GM12872 (cell line): ENCODE measurements around the gene ABCA4.

Source experiments
- TF ChIP-seq, protein P1 (sequence below): IDR thresholded peaks from 3 replicates; pipeline ENCODE4 v1.5.1; 2011; ENCODE audit warnings: low read depth, mild to moderate bottlenecking, low read length, moderate library complexity; ENCODE audit not compliant: insufficient read depth

ABCA4 gene

DNA sequence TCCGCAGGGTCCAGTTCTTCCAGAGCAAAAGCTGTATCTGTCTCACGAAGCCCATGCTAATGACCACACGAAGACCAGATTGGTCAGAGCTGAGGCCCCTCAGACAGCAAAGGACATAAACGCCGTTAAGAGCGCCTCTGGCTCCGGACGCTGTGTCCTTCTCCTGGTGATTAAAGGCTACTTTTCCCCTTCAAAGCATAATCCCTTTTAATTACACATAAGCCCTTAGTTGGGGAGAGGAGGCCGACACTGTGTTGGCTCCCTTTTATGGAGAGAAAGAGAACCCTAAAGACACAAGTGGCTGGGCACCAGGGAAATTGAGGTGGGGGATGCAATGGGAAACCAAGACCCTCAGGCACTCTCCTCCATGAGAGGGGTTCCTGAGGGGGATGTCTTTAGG lies at the start of gene ABCA4:
ABCA4 (minus strand) TSS at position 158 of the 400 bp plus-strand sequence; CDS start at position 55, 103 bp downstream.
- TF ChIP-seq, protein P1, sequence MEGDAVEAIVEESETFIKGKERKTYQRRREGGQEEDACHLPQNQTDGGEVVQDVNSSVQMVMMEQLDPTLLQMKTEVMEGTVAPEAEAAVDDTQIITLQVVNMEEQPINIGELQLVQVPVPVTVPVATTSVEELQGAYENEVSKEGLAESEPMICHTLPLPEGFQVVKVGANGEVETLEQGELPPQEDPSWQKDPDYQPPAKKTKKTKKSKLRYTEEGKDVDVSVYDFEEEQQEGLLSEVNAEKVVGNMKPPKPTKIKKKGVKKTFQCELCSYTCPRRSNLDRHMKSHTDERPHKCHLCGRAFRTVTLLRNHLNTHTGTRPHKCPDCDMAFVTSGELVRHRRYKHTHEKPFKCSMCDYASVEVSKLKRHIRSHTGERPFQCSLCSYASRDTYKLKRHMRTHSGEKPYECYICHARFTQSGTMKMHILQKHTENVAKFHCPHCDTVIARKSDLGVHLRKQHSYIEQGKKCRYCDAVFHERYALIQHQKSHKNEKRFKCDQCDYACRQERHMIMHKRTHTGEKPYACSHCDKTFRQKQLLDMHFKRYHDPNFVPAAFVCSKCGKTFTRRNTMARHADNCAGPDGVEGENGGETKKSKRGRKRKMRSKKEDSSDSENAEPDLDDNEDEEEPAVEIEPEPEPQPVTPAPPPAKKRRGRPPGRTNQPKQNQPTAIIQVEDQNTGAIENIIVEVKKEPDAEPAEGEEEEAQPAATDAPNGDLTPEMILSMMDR: no peak

DNA sequence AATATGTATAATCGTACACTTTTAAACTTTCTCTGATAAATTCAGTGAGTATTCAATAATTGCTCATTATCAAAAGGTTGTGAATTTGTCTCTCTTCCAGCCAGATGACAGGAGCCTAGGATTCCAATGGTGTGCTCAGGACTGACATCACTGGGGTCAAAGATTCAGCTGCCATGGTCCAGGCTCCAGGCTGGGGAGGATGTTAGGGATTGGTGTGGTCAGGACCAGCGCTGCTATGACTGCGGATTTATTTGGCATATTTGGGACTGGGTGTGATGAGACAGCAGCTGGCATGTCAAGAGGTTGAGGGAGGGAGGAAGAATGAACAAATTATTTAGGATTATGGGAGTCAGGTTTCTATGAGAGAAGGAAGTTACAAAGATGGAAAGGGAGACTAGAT lies 48.2 kb upstream of the ABCA4 start:
- TF ChIP-seq, protein P1: no peak

DNA sequence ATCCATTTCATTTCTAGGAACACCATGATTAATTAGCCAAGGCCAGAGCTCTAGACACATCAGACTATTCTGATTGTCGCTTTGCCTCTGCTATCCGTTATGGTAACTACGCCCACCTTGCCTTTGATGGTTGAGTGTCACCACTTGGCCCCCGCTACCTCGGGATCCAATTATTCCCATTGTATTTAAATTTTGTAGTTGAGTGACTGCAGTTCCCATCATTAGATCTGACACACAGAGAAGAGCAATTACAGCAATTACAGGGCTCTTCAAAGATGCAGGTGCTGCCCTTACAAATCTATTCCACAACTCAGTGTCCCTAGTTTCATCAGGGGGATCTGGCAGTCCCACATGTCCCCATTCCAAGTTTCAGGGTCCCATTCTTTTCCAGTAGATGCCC lies 44.9 kb upstream of the ABCA4 start:
- TF ChIP-seq, protein P1: no peak

DNA sequence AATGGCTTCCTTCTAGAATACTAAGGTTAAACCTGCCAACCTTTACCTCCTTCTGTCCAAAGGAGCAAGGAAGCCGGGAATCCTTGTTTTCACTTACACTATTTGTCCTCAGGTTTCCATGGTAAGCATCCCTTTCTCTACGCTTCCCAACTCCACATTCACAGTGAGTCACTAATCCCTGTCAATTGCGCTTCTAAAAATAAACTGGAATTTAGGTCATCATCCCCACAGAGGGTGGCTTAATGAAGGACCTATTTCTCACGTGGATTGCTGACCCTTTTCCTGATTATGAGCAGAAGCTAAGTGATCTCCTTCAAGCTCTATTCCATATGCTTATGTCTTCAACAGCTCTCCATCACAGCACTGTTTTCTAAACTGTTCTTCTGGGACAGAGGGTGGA lies 39.9 kb upstream of the ABCA4 start:
- TF ChIP-seq, protein P1: no peak

DNA sequence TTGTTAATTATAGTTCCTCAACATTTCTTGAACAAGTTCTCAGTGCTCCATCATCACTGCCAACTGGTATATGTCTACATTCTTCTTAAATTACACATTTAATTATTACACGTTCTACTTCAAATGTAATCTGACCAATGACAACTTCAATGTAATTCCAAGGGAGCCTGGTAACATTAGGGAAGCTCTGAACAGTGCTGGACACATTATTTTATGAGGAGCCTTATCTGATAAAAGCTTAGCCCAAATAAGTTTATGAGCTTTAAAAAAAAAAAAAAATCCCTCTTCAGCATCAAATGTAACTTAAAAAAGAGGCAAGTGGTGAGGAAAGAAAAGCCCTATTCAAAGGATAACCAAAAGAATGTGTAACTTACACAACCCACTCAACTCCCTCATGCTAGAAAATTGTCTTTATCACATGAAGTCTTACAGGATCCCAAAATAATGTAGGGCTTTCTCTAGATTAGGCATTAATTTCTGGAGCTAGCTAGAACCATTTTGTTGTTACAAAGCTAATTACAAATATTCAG lies 35.2 kb upstream of the ABCA4 start:
- TF ChIP-seq, protein P1: no peak

DNA sequence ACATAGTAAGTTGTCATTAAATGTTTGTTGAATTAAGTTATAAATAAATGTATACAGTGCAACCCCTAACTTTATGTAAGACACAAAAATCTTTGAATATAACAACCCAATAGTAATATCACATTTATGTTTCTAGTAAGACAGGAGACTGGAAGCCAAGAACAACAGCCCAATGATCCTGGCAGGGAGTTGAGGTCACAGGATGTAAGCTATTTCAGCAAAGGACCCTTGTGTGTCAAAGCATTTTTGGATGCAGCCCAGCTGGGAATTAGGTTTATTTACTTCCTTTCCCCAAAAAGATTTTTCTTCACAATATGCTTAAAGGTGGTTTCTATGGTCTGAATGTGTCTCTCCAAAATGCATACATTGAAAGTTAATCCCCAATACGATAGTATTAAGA lies 34.0 kb upstream of the ABCA4 start:
- TF ChIP-seq, protein P1: no peak

DNA sequence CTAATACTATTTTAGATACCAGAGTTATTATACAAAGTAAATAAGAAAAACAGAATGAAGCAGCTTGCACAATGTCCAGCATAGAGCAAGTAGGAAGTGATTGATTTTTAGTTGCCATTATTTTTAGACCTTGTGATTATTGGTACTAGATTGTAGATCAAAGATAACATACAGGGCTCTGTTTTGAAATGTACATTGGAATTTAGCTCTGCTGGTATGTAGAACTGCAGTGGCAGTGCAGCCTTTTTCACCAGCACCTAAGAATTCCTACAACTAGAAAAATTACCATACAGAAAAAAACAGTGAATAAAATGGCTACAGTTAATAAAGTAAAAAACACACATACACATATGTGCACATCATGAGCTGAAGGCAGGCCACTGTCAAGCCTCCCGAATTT lies 32.2 kb upstream of the ABCA4 start:
- TF ChIP-seq, protein P1: no peak
